MCF 10A (cell line): ENCODE measurements around the gene BORA. TPM values are rescaled to one million over a fixed set of nuclear protein-coding genes. Genes with fewer than 3 reads are reported as not detected.

Experiments
- BruUV-seq: library from RNA; stranded (reverse); fragments of 400-500 nt; replicated peaks from 2 replicates; lab custom pipeline; 2021; lab: Mats Ljungman, UMichigan
- CTCF ChIA-PET: fragments of 300-600 bp; sonication (Branson Sonifier 250); formaldehyde crosslinking; extraction: SDS; loops from one replicate; lab custom pipeline; 2021; ENCODE audit warnings: antibody characterized with exemption, inconsistent platforms; lab: Yijun Ruan, JAX
- POLR2A ChIA-PET: fragments of 300-600, 350-650 bp; sonication (Branson Sonifier 250); formaldehyde crosslinking; extraction: SDS; loops from one replicate; lab custom pipeline; 2020; ENCODE audit warnings: antibody characterized with exemption, inconsistent platforms; lab: Yijun Ruan, JAX
- DNase-seq: peaks from one replicate; pipeline ENCODE4 v3.0.0-alpha.2; 2018; ENCODE audit not compliant: unreplicated experiment
- H3K27ac Mint-ChIP-seq: one replicate; pipeline ENCODE4 v1.8.0; 2022; ENCODE audit warnings: mild to moderate bottlenecking, low read depth, mixed read lengths; ENCODE audit not compliant: unreplicated experiment
- H3K27me3 Mint-ChIP-seq: one replicate; pipeline ENCODE4 v1.8.0; 2022; ENCODE audit warnings: mixed read lengths; ENCODE audit not compliant: insufficient read depth, unreplicated experiment
- H3K36me3 Mint-ChIP-seq: one replicate; pipeline ENCODE4 v1.8.0; 2022; ENCODE audit warnings: mild to moderate bottlenecking, moderate library complexity, mixed read lengths; ENCODE audit not compliant: insufficient read depth, unreplicated experiment
- H3K4me1 Mint-ChIP-seq: one replicate; pipeline ENCODE4 v1.8.0; 2022; ENCODE audit warnings: mixed read lengths; ENCODE audit not compliant: insufficient read depth, unreplicated experiment
- H3K4me3 Mint-ChIP-seq: one replicate; pipeline ENCODE4 v1.8.0; 2022; ENCODE audit warnings: mild to moderate bottlenecking, moderate library complexity, mixed read lengths; ENCODE audit not compliant: unreplicated experiment
- H3K9me3 Mint-ChIP-seq: one replicate; pipeline ENCODE4 v1.8.0; 2022; ENCODE audit warnings: mixed read lengths; ENCODE audit not compliant: unreplicated experiment
- CTCF ChIP-seq: fragments of 200-600 bp; IDR thresholded peaks from one replicate; pipeline ENCODE4 v1.8.0; 2022; ENCODE audit warnings: antibody characterized with exemption, mild to moderate bottlenecking; ENCODE audit not compliant: unreplicated experiment
- intact Hi-C: fragments of 100-400 bp; cut with micrococcal nuclease; formaldehyde crosslinking; loops from 2 replicates; pipeline ENCODE4 v1.14.1; 2022
- total RNA-seq: library from RNA; stranded (reverse); gene quantifications from 2 replicates; pipeline ENCODE4 v1.2.3, GENCODE V29; 2022

BORA gene
- total RNA-seq, 1 experiment from 2014 or later: 14.1 TPM

- Mint-ChIP-seq H3K9me3 (no peaks in the 10 kb centered on the region), H3K27me3 (no peaks in the 10 kb centered on the region), H3K36me3 (peaks cover 92% of the 10 kb centered on the region), H3K4me1 (no peaks in the 10 kb centered on the region), H3K27ac (peak overlapping the region; percentile 63), H3K4me3 (no peak overlapping the region)
- intact Hi-C loops: no loop called here
- no peak for DNase-seq
- POLR2A ChIA-PET: interaction anchor here (0.9 kb wide), 1 partner anchor 27 kb away, joined by 3 read pairs; the partner anchor contains the start of gene DIS3
- BruUV-seq: no TSS peak
- CTCF ChIA-PET: interaction anchor here (1.2 kb wide), 1 partner anchor 28 kb away, joined by 3 read pairs; no protein-coding TSS in a partner anchor
- TF ChIP-seq CTCF: no peak
Measured at GRCh38 chr13:72754111-72754510, 26.4 kb downstream of the BORA start.

- Mint-ChIP-seq H3K9me3 (no peaks in the 10 kb centered on the region), H3K36me3 (peaks cover 91% of the 10 kb centered on the region), H3K27me3 (no peaks in the 10 kb centered on the region), H3K4me3 (no peak overlapping the region), H3K27ac (no peak overlapping the region), H3K4me1 (no peaks in the 10 kb centered on the region)
- peak; percentile 20 for DNase-seq
- CTCF ChIA-PET: no interaction called here
- BruUV-seq: no TSS peak
- TF ChIP-seq CTCF: no peak
- POLR2A ChIA-PET: interaction anchor here (1.3 to 1.6 kb wide), 2 partner anchors 9 to 11 kb away, joined by 3 to 5 read pairs; no protein-coding TSS in a partner anchor
- intact Hi-C loops: no loop called here
Measured at GRCh38 chr13:72757792-72758535, 30.2 kb downstream of the BORA start.

GRCh38 chr13:72760189-72760588 lies 32.5 kb downstream of the BORA start:
- DNase-seq: no peak
- no peak overlapping the region for H3K27ac Mint-ChIP-seq
- H3K4me1 Mint-ChIP-seq: no peaks in the 10 kb centered on the region
- ChIA-PET CTCF (no interaction called here), POLR2A (no interaction called here)
- intact Hi-C loops: no loop called here
- no peaks in the 10 kb centered on the region for H3K27me3 Mint-ChIP-seq
- H3K36me3 Mint-ChIP-seq: peaks cover 85% of the 10 kb centered on the region
- BruUV-seq: no TSS peak
- TF ChIP-seq CTCF: no peak
- no peak overlapping the region for H3K4me3 Mint-ChIP-seq
- no peaks in the 10 kb centered on the region for H3K9me3 Mint-ChIP-seq

- POLR2A ChIA-PET: no interaction called here
- CTCF ChIA-PET: interaction anchor here (0.6 kb wide), 1 partner anchor 781 kb away, joined by 3 read pairs; no protein-coding TSS in a partner anchor
- BruUV-seq: no TSS peak
- Mint-ChIP-seq H3K27me3 (no peaks in the 10 kb centered on the region), H3K27ac (no peak overlapping the region), H3K36me3 (peaks cover 83% of the 10 kb centered on the region), H3K9me3 (no peaks in the 10 kb centered on the region), H3K4me1 (no peaks in the 10 kb centered on the region), H3K4me3 (no peak overlapping the region)
- intact Hi-C loops: no loop called here
- no peak for TF ChIP-seq CTCF
- no peak for DNase-seq
Measured at GRCh38 chr13:72763411-72763810, 35.7 kb downstream of the BORA start.
